ENCODE measurements around the gene ZNF83.

Gene ZNF83

DNA sequence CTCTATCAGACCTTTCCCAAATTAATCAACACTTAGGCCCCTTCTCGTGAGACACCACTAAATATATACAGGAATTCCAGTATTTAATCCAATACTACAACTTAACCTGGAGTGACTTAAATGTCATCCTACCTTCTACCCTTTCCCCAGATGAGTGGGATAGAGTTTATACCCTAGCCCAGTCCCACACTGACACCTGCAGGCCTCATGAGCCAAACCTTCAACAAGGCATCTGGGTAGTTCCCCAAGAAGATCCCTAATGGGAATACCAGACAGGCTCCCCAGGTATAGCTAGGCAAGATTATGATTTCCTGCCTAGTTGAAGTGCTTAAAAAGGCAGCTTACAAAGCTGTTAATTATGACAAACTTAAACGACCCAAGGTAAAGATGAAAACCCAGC, 15.9 kb downstream of the ZNF83 start:
- TF ChIP-seq, protein P1, sequence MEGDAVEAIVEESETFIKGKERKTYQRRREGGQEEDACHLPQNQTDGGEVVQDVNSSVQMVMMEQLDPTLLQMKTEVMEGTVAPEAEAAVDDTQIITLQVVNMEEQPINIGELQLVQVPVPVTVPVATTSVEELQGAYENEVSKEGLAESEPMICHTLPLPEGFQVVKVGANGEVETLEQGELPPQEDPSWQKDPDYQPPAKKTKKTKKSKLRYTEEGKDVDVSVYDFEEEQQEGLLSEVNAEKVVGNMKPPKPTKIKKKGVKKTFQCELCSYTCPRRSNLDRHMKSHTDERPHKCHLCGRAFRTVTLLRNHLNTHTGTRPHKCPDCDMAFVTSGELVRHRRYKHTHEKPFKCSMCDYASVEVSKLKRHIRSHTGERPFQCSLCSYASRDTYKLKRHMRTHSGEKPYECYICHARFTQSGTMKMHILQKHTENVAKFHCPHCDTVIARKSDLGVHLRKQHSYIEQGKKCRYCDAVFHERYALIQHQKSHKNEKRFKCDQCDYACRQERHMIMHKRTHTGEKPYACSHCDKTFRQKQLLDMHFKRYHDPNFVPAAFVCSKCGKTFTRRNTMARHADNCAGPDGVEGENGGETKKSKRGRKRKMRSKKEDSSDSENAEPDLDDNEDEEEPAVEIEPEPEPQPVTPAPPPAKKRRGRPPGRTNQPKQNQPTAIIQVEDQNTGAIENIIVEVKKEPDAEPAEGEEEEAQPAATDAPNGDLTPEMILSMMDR (IDR thresholded peaks at IDR 0.05; ENCODE audit: low read length, missing control alignments): no peak
- no peak overlapping the region for H3K4me3 ChIP-seq (replicated peaks; ENCODE audit: low read depth, low read length)
- no peak for DNase-seq (ENCODE audit: low read depth)

- TF ChIP-seq, protein P1 (IDR thresholded peaks at IDR 0.05; ENCODE audit: low read length, missing control alignments): no peak
- DNase-seq (ENCODE audit: low read depth): no peak
- H3K4me3 ChIP-seq (replicated peaks; ENCODE audit: low read depth, low read length): no peak overlapping the region
Measured at GRCh38 chr19:52621376-52621775, 16.8 kb downstream of the ZNF83 start.

- DNase-seq (ENCODE audit: low read depth): no peak
- H3K4me3 ChIP-seq (replicated peaks; ENCODE audit: low read depth, low read length): no peak overlapping the region
- TF ChIP-seq, protein P1 (IDR thresholded peaks at IDR 0.05; ENCODE audit: low read length, missing control alignments): no peak
Measured at GRCh38 chr19:52613299-52613906, 24.8 kb downstream of the ZNF83 start.

DNA sequence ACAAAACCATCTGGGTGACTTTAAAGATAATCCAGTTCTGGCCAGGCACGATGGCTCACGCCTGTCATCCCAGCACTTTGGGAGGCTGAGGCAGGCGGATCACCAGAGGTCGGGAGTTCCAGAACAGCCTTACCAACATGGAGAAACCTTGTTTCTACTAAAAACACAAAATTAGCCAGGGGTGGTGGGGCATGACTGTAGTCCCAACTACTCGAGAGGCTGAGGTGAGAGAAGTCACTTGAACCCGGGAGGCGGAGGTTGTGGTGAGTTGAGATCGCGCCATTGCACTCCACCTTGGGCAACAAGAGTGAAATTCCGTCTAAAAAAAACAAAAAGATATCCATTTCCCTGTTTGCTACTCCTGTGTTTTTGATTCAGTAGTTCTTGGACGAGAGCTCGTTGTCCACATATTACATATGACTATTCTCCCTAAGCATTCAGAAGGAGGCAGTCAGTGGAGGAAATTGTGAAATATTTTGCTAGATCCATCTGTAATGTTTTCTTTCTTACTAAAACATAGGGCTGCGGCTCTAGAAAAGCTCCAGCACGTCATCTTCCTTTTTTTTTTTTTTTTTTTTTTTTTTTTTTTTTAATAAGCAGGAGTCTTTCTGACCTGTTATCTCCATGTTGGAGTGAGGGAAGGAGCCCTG, 34.5 kb downstream of the ZNF83 start:
- DNase-seq (ENCODE audit: low read depth): peak; percentile 59
- H3K4me3 ChIP-seq (replicated peaks; ENCODE audit: low read depth, low read length): no peak overlapping the region
- TF ChIP-seq, protein P1 (IDR thresholded peaks at IDR 0.05; ENCODE audit: low read length, missing control alignments): no peak

GRCh38 chr19:52602941-52603340, 35.2 kb downstream of the ZNF83 start:
- no peak overlapping the region for H3K4me3 ChIP-seq (replicated peaks; ENCODE audit: low read depth, low read length)
- TF ChIP-seq, protein P1 (IDR thresholded peaks at IDR 0.05; ENCODE audit: low read length, missing control alignments): no peak
- no peak for DNase-seq (ENCODE audit: low read depth)

GRCh38 chr19:52601974-52602366, 36.2 kb downstream of the ZNF83 start:
- peak overlapping the region; percentile 75 for H3K4me3 ChIP-seq (replicated peaks; ENCODE audit: low read depth, low read length)
- peak; percentile 5 for DNase-seq (ENCODE audit: low read depth)

GRCh38 chr19:52601025-52601973, 36.9 kb downstream of the ZNF83 start:
- TF ChIP-seq, protein P1 (IDR thresholded peaks at IDR 0.05; ENCODE audit: low read length, missing control alignments): peak; percentile 7
- DNase-seq (ENCODE audit: low read depth): peak; percentile 88
- H3K4me3 ChIP-seq (replicated peaks; ENCODE audit: low read depth, low read length): peak overlapping the region; percentile 75

Data from fibroblast of pulmonary artery (primary cell).